Measurements from ENCODE around the gene GPR3. TPM values are rescaled to one million over a fixed set of nuclear protein-coding genes. Genes with fewer than 3 reads are reported as not detected.
A peak's percentile ranks its signal among the peaks of the same experiment; 100 is the strongest.

The GPR3 gene
- total RNA-seq, 4 donors from 2014 or later, result not detected

GRCh38 chr1:27360159-27361043 is 32.0 kb upstream of the GPR3 start:
- Histone ChIP-seq H3K36me3 (peaks cover 0 to 25% (median 0%) of the 10 kb centered on the region in 3 donors), H3K27me3 (no peaks in the 10 kb centered on the region), H3K4me1 (peaks cover 3 to 36% (median 24%) of the 10 kb centered on the region in 4 donors), H3K27ac (peak overlapping the region in 2 of 4 donors; percentile 20 to 49), H3K9me3 (no peaks in the 10 kb centered on the region), H3K4me3 (peak overlapping the region; percentile 42 to 51 (median 46))
- no peak for TF ChIP-seq CTCF (IDR thresholded peaks at IDR 0.05)
- TF ChIP-seq POLR2A (IDR thresholded peaks at IDR 0.05), result no peak
- peak; percentile 55 to 77 (median 67) for DNase-seq

GRCh38 chr1:27361044-27361402 is 31.4 kb upstream of the GPR3 start:
- Histone ChIP-seq H3K4me3 (peak overlapping the region in 3 of 4 donors; percentile 42 to 51 (median 44)), H3K27me3 (no peaks in the 10 kb centered on the region), H3K9me3 (no peaks in the 10 kb centered on the region), H3K4me1 (peaks cover 3 to 36% (median 24%) of the 10 kb centered on the region in 4 donors), H3K27ac (no peak overlapping the region), H3K36me3 (peaks cover 0 to 19% (median 0%) of the 10 kb centered on the region in 3 donors)
- TF ChIP-seq CTCF (IDR thresholded peaks at IDR 0.05), result no peak
- TF ChIP-seq POLR2A (IDR thresholded peaks at IDR 0.05), result no peak
- no peak for DNase-seq

GRCh38 chr1:27361553-27361952 is 30.9 kb upstream of the GPR3 start:
- peaks cover 3 to 36% (median 21%) of the 10 kb centered on the region in 4 donors for H3K4me1 ChIP-seq
- H3K27me3 ChIP-seq, result no peaks in the 10 kb centered on the region
- TF ChIP-seq CTCF (IDR thresholded peaks at IDR 0.05) (no peak), POLR2A (IDR thresholded peaks at IDR 0.05) (no peak)
- no peak overlapping the region for H3K27ac ChIP-seq
- peaks cover 0 to 14% (median 0%) of the 10 kb centered on the region in 3 donors for H3K36me3 ChIP-seq
- DNase-seq, result no peak
- H3K9me3 ChIP-seq, result no peaks in the 10 kb centered on the region
- no peak overlapping the region for H3K4me3 ChIP-seq

GRCh38 chr1:27363766-27364695 is 28.4 kb upstream of the GPR3 start:
- Histone ChIP-seq H3K4me3 (no peak overlapping the region), H3K27ac (no peak overlapping the region), H3K4me1 (peaks cover 0 to 27% (median 17%) of the 10 kb centered on the region in 4 donors), H3K27me3 (no peaks in the 10 kb centered on the region), H3K36me3 (peaks cover 0 to 11% (median 0%) of the 10 kb centered on the region in 3 donors), H3K9me3 (no peaks in the 10 kb centered on the region)
- TF ChIP-seq CTCF (IDR thresholded peaks at IDR 0.05) (no peak), POLR2A (IDR thresholded peaks at IDR 0.05) (no peak)
- no peak for DNase-seq

GRCh38 chr1:27364696-27365371 is 27.6 kb upstream of the GPR3 start:
- TF ChIP-seq POLR2A (IDR thresholded peaks at IDR 0.05) (no peak), CTCF (IDR thresholded peaks at IDR 0.05) (no peak)

More at GRCh38 chr1:27364696-27365371, 27.6 kb upstream of the GPR3 start:
- peaks cover 0 to 11% (median 0%) of the 10 kb centered on the region in 3 donors for H3K36me3 ChIP-seq
- peak overlapping the region; percentile 86 to 99 (median 92) for H3K27ac ChIP-seq
- no peaks in the 10 kb centered on the region for H3K27me3 ChIP-seq
- H3K9me3 ChIP-seq, result no peaks in the 10 kb centered on the region
- peak overlapping the region; percentile 51 to 93 (median 70) for H3K4me3 ChIP-seq
- DNase-seq, result no peak
- peaks cover 0 to 27% (median 15%) of the 10 kb centered on the region in 4 donors for H3K4me1 ChIP-seq

All from Peyer's patch (tissue), 4 donors.